HepG2 (cell line): Measurements from ENCODE around the gene PDCL3. TPM values are rescaled to one million over a fixed set of nuclear protein-coding genes. Genes with fewer than 3 reads are reported as not detected.

Experiments used
- ELF3 ChIP-seq: IDR thresholded peaks from 2 replicates; pipeline ENCODE4 v1.6.1; 2016; ENCODE audit warnings: missing genetic modification reagents, missing compliant biosample characterization
- ETV5 ChIP-seq: IDR thresholded peaks from 2 replicates; pipeline ENCODE4 v1.6.1; 2018; ENCODE audit warnings: missing biosample characterization, missing genetic modification reagents, inconsistent platforms, borderline replicate concordance
- FOXA1 ChIP-seq, 2 experiments: fragments of 450-650 bp in 1 of 2; sonication (generic) in 1 of 2; formaldehyde crosslinking in 1 of 2; IDR thresholded peaks; 2 replicates each; pipeline versions ENCODE4 v1.4.0 to v1.6.1; 2016 to 2020; ENCODE audit warnings: missing genetic modification reagents in 1 of 2
- GATAD2A ChIP-seq: IDR thresholded peaks from 2 replicates; pipeline ENCODE4 v1.6.1; 2016
- HMG20A ChIP-seq: IDR thresholded peaks from 2 replicates; pipeline ENCODE4 v1.6.1; 2016; ENCODE audit warnings: borderline replicate concordance
- ZBTB38 ChIP-seq: sonication (generic); formaldehyde crosslinking; IDR thresholded peaks from 2 replicates; pipeline ENCODE4 v1.5.1; 2020; ENCODE audit warnings: mild to moderate bottlenecking, missing genetic modification reagents
- ZNF142 ChIP-seq: sonication (generic); formaldehyde crosslinking; IDR thresholded peaks from 2 replicates; pipeline ENCODE4 v1.4.0; 2020; ENCODE audit warnings: missing genetic modification reagents
- ZNF782 ChIP-seq: sonication (generic); formaldehyde crosslinking; IDR thresholded peaks from 2 replicates; pipeline ENCODE4 v1.4.0; 2020; ENCODE audit warnings: missing genetic modification reagents, mild to moderate bottlenecking, borderline replicate concordance
- polyA plus RNA-seq, 8 experiments: library from polyadenylated mRNA; depleted of rRNA in 3 of 8; stranded (reverse) in 7 of 8; unstranded in 1 of 8; fragments of >200 nt; fragmentation: Illumina TruSeq in 4 of 8; extraction: Trizol in 4 of 8; gene quantifications; 2 replicates each; pipeline versions ENCODE4 v1.2.1 to v1.2.3, GENCODE V29; 2011 to 2016; ENCODE audit warnings: low read depth in 4 of 8, missing spikeins in 1 of 8, mixed read lengths in 1 of 8; ENCODE audit not compliant: insufficient read depth in 1 of 8
- total RNA-seq, 5 experiments: library from RNA; depleted of rRNA; stranded (reverse); fragments of >200 nt; fragmentation: Illumina TruSeq; extraction: Trizol; gene quantifications; 2 replicates each; pipeline ENCODE4 v1.2.3, GENCODE V29; 2016; ENCODE audit warnings: low read depth in 1 of 5
- TF ChIP-seq, protein P1 (sequence below): IDR thresholded peaks from 2 replicates; pipeline ENCODE4 v1.4.0; 2020; ENCODE audit warnings: mild to moderate bottlenecking, missing genetic modification reagents
- TF ChIP-seq, protein P2 (sequence below): sonication (generic); formaldehyde crosslinking; IDR thresholded peaks from 2 replicates; pipeline ENCODE4 v1.4.0; 2020; ENCODE audit warnings: missing genetic modification reagents

PDCL3 gene
- total and polyA plus RNA-seq, 2 of the 13 experiments (the other 11 are each of a cell fraction or from before 2014, with no cell fraction given): 14.4 to 24.4 TPM

- TF ChIP-seq, protein P1, sequence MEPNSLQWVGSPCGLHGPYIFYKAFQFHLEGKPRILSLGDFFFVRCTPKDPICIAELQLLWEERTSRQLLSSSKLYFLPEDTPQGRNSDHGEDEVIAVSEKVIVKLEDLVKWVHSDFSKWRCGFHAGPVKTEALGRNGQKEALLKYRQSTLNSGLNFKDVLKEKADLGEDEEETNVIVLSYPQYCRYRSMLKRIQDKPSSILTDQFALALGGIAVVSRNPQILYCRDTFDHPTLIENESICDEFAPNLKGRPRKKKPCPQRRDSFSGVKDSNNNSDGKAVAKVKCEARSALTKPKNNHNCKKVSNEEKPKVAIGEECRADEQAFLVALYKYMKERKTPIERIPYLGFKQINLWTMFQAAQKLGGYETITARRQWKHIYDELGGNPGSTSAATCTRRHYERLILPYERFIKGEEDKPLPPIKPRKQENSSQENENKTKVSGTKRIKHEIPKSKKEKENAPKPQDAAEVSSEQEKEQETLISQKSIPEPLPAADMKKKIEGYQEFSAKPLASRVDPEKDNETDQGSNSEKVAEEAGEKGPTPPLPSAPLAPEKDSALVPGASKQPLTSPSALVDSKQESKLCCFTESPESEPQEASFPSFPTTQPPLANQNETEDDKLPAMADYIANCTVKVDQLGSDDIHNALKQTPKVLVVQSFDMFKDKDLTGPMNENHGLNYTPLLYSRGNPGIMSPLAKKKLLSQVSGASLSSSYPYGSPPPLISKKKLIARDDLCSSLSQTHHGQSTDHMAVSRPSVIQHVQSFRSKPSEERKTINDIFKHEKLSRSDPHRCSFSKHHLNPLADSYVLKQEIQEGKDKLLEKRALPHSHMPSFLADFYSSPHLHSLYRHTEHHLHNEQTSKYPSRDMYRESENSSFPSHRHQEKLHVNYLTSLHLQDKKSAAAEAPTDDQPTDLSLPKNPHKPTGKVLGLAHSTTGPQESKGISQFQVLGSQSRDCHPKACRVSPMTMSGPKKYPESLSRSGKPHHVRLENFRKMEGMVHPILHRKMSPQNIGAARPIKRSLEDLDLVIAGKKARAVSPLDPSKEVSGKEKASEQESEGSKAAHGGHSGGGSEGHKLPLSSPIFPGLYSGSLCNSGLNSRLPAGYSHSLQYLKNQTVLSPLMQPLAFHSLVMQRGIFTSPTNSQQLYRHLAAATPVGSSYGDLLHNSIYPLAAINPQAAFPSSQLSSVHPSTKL (CRISPR knock-in tag): 0 out of 2 replicates have a peak, but pooled peaks have one; percentile 10
- peak; percentile 12; the same call in 1 of the 2 replicates for TF ChIP-seq ETV5 (CRISPR knock-in tag)
- TF ChIP-seq FOXA1 (IDR thresholded peaks at IDR 0.05): no peak
- TF ChIP-seq FOXA1 (CRISPR knock-in tag; IDR thresholded peaks at IDR 0.05): peak; percentile 52
- TF ChIP-seq HMG20A (CRISPR knock-in tag): 0 out of 2 replicates have a peak, but pooled peaks have one; percentile 37
- TF ChIP-seq ZNF782: no peak
- TF ChIP-seq GATAD2A (CRISPR knock-in tag): peak; percentile 38; the same call in 1 of the 2 replicates
- TF ChIP-seq, protein P2, sequence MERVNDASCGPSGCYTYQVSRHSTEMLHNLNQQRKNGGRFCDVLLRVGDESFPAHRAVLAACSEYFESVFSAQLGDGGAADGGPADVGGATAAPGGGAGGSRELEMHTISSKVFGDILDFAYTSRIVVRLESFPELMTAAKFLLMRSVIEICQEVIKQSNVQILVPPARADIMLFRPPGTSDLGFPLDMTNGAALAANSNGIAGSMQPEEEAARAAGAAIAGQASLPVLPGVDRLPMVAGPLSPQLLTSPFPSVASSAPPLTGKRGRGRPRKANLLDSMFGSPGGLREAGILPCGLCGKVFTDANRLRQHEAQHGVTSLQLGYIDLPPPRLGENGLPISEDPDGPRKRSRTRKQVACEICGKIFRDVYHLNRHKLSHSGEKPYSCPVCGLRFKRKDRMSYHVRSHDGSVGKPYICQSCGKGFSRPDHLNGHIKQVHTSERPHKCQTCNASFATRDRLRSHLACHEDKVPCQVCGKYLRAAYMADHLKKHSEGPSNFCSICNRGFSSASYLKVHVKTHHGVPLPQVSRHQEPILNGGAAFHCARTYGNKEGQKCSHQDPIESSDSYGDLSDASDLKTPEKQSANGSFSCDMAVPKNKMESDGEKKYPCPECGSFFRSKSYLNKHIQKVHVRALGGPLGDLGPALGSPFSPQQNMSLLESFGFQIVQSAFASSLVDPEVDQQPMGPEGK (CRISPR knock-in tag): 0 out of 2 replicates have a peak, but pooled peaks have one; percentile 19
- 0 out of 2 replicates have a peak, but pooled peaks have one; percentile 17 for TF ChIP-seq ELF3 (CRISPR knock-in tag)
- TF ChIP-seq ZBTB38 (CRISPR knock-in tag): no peak
- TF ChIP-seq ZNF142 (CRISPR knock-in tag): no peak
Measured at GRCh38 chr2:100606332-100606725, 43.5 kb downstream of the PDCL3 start (continued).
